GM18868 (cell line): Measurements from ENCODE around the gene HSPH1.
"Not testable (repeated sequence)": the region's sequence is repeated elsewhere in the genome, so short reads cannot be mapped to it uniquely, and the experiment has no call there.

Experiments
- ATAC-seq: cut with Tn5 transposase; IDR thresholded peaks from one replicate; pipeline ENCODE4 v1.9.1; 2021; ENCODE audit warnings: mild to moderate bottlenecking, moderate library complexity; ENCODE audit not compliant: unreplicated experiment

HSPH1 gene

DNA sequence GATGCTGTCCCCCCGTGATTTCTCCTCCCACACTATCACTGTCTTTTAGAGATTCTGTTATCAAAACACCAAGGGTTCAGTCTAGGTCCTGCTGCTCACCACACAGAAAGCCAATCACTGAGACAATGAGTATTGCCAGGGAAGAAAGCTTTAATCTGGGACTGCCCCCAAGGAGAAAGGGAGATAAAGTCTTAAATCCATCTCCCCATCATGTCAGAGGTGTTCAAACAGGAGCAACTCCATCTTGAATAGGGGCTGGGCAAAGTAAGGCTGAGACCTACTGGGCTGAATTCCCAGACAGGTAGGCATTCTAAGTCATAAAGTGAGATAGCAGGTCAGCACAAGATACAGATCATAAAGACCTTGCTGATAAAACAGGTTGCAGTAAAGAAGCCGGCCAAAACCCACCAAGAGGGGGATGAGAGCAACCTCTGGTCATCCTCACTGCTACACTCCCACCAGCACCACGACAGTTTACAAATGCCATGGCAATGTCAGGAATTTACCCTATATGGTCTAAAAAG is 63.7 kb downstream of the HSPH1 start:
- ATAC-seq: not testable (repeated sequence)

- no peak for ATAC-seq
These were observed 64.9 kb downstream of the HSPH1 start for GRCh38 chr13:31096654-31097302.

DNA sequence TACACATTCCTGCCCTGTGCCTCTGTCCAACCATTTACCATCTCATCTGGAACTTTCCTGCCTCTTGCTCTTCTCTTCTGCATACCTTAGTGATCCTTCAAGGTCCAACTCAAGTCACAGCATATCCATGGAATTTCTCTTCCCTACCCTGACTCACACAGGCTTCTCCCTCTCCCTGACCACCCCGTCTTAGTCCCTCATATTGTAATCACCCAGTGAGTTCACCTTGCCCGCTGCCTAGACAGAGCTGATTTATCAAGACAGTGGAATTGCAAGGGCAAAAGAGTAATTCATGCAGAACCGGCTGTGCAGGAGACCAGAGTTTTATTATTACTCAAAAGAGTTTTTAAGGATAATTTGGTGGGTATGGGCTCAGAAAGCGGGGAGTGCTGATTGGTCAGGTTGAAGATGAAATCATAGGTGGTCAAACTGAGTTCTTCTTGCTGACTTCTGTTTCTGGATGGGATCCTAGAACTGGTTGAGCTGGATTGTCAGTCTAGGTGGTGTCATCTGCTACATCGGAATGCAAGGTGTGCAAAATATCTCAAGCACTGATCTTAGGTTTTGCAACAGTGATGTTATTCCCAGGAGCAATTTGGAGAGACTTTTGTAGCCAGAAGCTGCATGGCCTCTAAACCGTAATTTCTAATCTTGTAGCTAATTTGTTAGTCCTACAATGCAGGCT is 67.2 kb downstream of the HSPH1 start:
- no peak for ATAC-seq

- ATAC-seq: no peak
These were observed 68.4 kb downstream of the HSPH1 start for GRCh38 chr13:31093145-31093885.

- no peak for ATAC-seq
These were observed 69.1 kb downstream of the HSPH1 start for GRCh38 chr13:31092646-31093045.

- no peak for ATAC-seq
These were observed 70.6 kb downstream of the HSPH1 start for GRCh38 chr13:31090961-31091624.

DNA sequence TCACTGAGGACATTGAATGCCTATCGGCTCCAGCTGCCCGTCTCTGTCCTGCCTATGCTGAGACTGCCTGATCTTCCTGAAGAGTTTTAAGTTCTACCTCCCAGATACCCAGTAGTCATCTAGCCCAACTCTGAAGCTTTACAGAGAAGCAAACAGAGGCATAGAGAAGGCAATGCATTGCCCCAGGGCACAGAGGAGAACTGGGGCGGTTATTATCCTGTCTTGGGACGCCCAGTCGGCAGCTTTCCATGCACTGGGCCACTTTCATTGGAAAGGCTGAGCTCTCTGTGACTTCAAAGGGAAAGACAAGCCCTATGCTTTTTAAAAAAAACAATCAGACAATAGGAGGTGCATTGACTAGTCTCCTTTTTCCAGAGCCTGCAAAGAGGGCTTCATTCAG is 71.6 kb downstream of the HSPH1 start:
- ATAC-seq: no peak

GRCh38 chr13:31089649-31090048 is 72.1 kb downstream of the HSPH1 start:
- ATAC-seq: no peak

DNA sequence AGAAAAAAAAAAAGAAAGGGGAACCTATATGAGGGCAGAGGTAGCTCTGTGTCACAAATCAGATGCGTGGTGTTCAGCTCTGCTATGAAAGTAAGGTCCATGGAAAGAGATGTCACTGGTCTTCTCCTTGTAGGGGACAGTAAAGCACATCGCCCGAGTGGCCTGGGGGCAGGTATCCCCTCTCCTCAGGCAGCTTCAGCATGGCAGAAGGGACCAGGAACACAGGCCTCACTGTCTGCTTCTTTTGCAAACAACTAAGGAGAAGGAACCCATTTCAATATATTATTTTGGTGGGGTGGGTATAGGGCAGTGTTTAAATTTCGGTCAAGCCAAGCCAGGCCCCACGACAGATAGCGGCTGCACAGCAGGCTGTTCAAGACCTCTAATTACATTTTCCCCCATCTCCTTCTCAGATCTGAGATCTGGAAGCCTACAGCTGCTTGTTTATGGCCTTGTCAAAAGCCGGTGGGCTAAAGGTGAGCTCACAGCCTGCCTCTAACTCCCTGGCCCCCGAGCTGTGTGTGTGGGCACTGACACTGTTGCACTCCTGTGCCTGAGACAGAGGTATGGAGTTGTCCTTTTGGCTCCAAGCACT is 72.8 kb downstream of the HSPH1 start:
- no peak for ATAC-seq
